Tibial artery (tissue), 4 donors: ENCODE results near the gene ANKRD13B.
A peak's percentile ranks its signal among the peaks of the same experiment; 100 is the strongest.

Source experiments
- DNase-seq, 2 donors: peaks; one replicate each; pipeline ENCODE4 v3.0.0-alpha.2; 2019
- H3K27ac ChIP-seq, 2 donors: fragments of 200-600 bp; sonication (generic) in 1 of 2; 1 replicate in 1 of 2; 2 replicates in 1 of 2; pipeline ENCODE4 v1.5.1; 2018 to 2019; ENCODE audit warnings: mild to moderate bottlenecking in 1 of 2
- H3K27me3 ChIP-seq, 2 donors: fragments of 200-600 bp; sonication (generic) in 1 of 2; one replicate each; pipeline versions ENCODE4 v1.5.1 to v1.6.0; 2016 to 2019
- H3K36me3 ChIP-seq, 3 donors: fragments of 200-600 bp; sonication (generic) in 2 of 3; one replicate each; pipeline ENCODE4 v1.5.1; 2016 to 2019; ENCODE audit warnings: mild to moderate bottlenecking in 2 of 3
- H3K4me1 ChIP-seq, 4 donors: fragments of 200-600 bp; sonication (generic) in 2 of 4; 1 replicate in 3 of 4; 2 replicates in 1 of 4; pipeline ENCODE4 v1.5.1; 2016 to 2019
- H3K4me3 ChIP-seq, 2 donors: fragments of 200-600 bp; sonication (generic) in 1 of 2; 1 replicate in 1 of 2; 2 replicates in 1 of 2; pipeline ENCODE4 v1.5.1; 2018 to 2019; ENCODE audit warnings: mild to moderate bottlenecking in 2 of 2
- H3K9me3 ChIP-seq, 3 donors: fragments of 200-600 bp; sonication (generic) in 1 of 3; one replicate each; pipeline ENCODE4 v1.5.1; 2016 to 2019
- intact Hi-C: fragments of 100-400 bp; cut with DNase I; formaldehyde crosslinking; loops from one replicate; pipeline ENCODE4 v1.15.0; 2023; ENCODE audit warnings: low total_unique reads
- TF ChIP-seq, protein P1 (sequence below), 2 experiments: fragments of 200-600 bp in 1 of 2; fragments of 450-650 bp in 1 of 2; IDR thresholded peaks; one replicate each; pipeline ENCODE4 v1.5.1; 2017 to 2019; ENCODE audit warnings: antibody characterized with exemption in 2 of 2, mild to moderate bottlenecking in 1 of 2, moderate library complexity in 1 of 2

Gene ANKRD13B

GRCh38 chr17:29620271-29620670, 27.3 kb downstream of the ANKRD13B start:
- Histone ChIP-seq H3K9me3 (no peaks in the 10 kb centered on the region), H3K4me3 (no peak overlapping the region), H3K27me3 (peaks cover 0 to 6% of the 10 kb centered on the region in 2 donors), H3K36me3 (no peaks in the 10 kb centered on the region), H3K4me1 (peaks cover 0 to 82% (median 59%) of the 10 kb centered on the region in 4 donors), H3K27ac (peak overlapping the region in 1 of 2 donors; percentile 38)
- TF ChIP-seq, protein P1, sequence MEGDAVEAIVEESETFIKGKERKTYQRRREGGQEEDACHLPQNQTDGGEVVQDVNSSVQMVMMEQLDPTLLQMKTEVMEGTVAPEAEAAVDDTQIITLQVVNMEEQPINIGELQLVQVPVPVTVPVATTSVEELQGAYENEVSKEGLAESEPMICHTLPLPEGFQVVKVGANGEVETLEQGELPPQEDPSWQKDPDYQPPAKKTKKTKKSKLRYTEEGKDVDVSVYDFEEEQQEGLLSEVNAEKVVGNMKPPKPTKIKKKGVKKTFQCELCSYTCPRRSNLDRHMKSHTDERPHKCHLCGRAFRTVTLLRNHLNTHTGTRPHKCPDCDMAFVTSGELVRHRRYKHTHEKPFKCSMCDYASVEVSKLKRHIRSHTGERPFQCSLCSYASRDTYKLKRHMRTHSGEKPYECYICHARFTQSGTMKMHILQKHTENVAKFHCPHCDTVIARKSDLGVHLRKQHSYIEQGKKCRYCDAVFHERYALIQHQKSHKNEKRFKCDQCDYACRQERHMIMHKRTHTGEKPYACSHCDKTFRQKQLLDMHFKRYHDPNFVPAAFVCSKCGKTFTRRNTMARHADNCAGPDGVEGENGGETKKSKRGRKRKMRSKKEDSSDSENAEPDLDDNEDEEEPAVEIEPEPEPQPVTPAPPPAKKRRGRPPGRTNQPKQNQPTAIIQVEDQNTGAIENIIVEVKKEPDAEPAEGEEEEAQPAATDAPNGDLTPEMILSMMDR (IDR thresholded peaks at IDR 0.05) = no peak
- peak in 1 of 2 donors; percentile 62 for DNase-seq
- intact Hi-C loops = no loop called here

GRCh38 chr17:29620779-29621500, 28.0 kb downstream of the ANKRD13B start:
- peak overlapping the region; percentile 82 for H3K27ac ChIP-seq
- peaks cover 0 to 6% of the 10 kb centered on the region in 2 donors for H3K27me3 ChIP-seq
- TF ChIP-seq, protein P1 (IDR thresholded peaks at IDR 0.05) = no peak
- peak in 1 of 2 donors; percentile 68 for DNase-seq
- H3K4me3 ChIP-seq = peak overlapping the region; percentile 67 to 86
- H3K9me3 ChIP-seq = no peaks in the 10 kb centered on the region
- intact Hi-C loops = no loop called here
- no peaks in the 10 kb centered on the region for H3K36me3 ChIP-seq
- H3K4me1 ChIP-seq = peaks cover 0 to 76% (median 54%) of the 10 kb centered on the region in 4 donors

DNA sequence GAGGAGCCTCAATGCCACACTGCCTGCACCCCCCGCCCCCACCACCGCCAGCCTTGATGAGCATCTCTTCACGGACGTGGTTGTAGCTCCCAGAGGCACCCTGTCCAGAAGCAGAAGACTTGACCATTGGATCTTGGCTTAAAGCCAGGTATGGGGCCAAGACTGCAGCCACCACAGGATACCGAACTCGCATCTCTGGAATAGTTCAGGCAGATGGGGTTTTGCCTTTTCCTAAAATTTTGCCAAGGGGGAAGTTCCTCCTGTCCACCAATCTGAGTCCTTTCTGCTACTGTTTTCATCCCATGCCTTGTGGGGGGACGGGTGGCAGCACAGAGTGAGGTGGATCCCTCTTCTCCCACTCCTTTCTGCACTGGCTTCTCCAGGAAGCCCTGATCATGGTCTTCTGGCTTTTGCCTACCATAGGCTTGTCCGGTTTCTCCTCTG, 28.8 kb downstream of the ANKRD13B start:
- peak in 1 of 2 donors; percentile 74 for DNase-seq
- Histone ChIP-seq H3K27ac (peak overlapping the region; percentile 82), H3K27me3 (peaks cover 0 to 6% of the 10 kb centered on the region in 2 donors), H3K4me1 (peaks cover 0 to 68% (median 46%) of the 10 kb centered on the region in 4 donors), H3K9me3 (no peaks in the 10 kb centered on the region), H3K4me3 (peak overlapping the region; percentile 67 to 86), H3K36me3 (no peaks in the 10 kb centered on the region)
- TF ChIP-seq, protein P1 (IDR thresholded peaks at IDR 0.05) = no peak
- intact Hi-C loops = no loop called here

GRCh38 chr17:29622337-29623282, 29.7 kb downstream of the ANKRD13B start, which contains the start of gene CORO6:
CORO6 (minus strand) TSS chr17:29622912; CDS start chr17:29621421, 1,491 bp downstream.
- Histone ChIP-seq H3K9me3 (no peaks in the 10 kb centered on the region), H3K27me3 (peaks cover 0 to 6% of the 10 kb centered on the region in 2 donors), H3K36me3 (no peaks in the 10 kb centered on the region), H3K4me1 (peaks cover 0 to 60% (median 37%) of the 10 kb centered on the region in 4 donors), H3K27ac (peak within 1 kb of the TSS; percentile 82), H3K4me3 (peak within 1 kb of the TSS; percentile 67 to 86)
- TF ChIP-seq, protein P1 (IDR thresholded peaks at IDR 0.05) = no peak
- intact Hi-C loops = no loop called here
- peak in 1 of 2 donors; percentile 84 for DNase-seq

- peak overlapping the region; percentile 67 to 86 for H3K4me3 ChIP-seq
Observed at GRCh38 chr17:29623283-29623647, 30.3 kb downstream of the ANKRD13B start.

More at GRCh38 chr17:29623283-29623647, 30.3 kb downstream of the ANKRD13B start:
- intact Hi-C loops = no loop called here
- peak in 1 of 2 donors; percentile 34 for DNase-seq
- Histone ChIP-seq H3K27me3 (peaks cover 0 to 2% of the 10 kb centered on the region in 2 donors), H3K36me3 (no peaks in the 10 kb centered on the region), H3K9me3 (no peaks in the 10 kb centered on the region), H3K4me1 (peaks cover 0 to 53% (median 31%) of the 10 kb centered on the region in 4 donors), H3K27ac (peak overlapping the region; percentile 82)
- TF ChIP-seq, protein P1 (IDR thresholded peaks at IDR 0.05) = no peak
